K562 (cell line): Measurements from ENCODE around the gene HK2. TPM values are rescaled to one million over a fixed set of nuclear protein-coding genes. Genes with fewer than 3 reads are reported as not detected.
A peak's percentile ranks its signal among the peaks of the same experiment; 100 is the strongest.

ENCODE experiments used
- ATAC-seq: fragments of 200-7000 bp; cut with Tn5 transposase; 3 replicates; pipeline ENCODE4 v1.9.1; 2020; ENCODE audit warnings: moderate library complexity
- BruUV-seq: library from RNA; stranded (reverse); fragments of 400-500 nt; replicated peaks from 2 replicates; lab custom pipeline; 2021; lab: Mats Ljungman, UMichigan
- CTCF ChIA-PET: fragments of 300-600 bp; formaldehyde crosslinking; extraction: SDS; loops from one replicate; lab custom pipeline; 2021; ENCODE audit warnings: low intra/inter-chr PET ratio; lab: Yijun Ruan, JAX
- POLR2A ChIA-PET: fragments of 300-600, 350-650 bp; sonication (Branson Sonifier 250); formaldehyde crosslinking; extraction: SDS; loops from one replicate; lab custom pipeline; 2021; ENCODE audit warnings: antibody characterized with exemption, inconsistent platforms; lab: Yijun Ruan, JAX
- DNase-seq, 4 experiments: peaks; one replicate each; pipeline versions ENCODE4 v3.0.0 to v3.0.0-alpha.2; 2011 to 2018; ENCODE audit warnings: low spot score in 3 of 4, mixed read lengths in 3 of 4; ENCODE audit errors: extremely low read depth in 1 of 4
- FAIRE-seq: peaks from 2 replicates; lab custom pipeline; 2011; peaks lifted over from hg19 to GRCh38; lab: Jason Lieb, UNC
- H2AFZ ChIP-seq: 2 replicates; pipeline ENCODE4 v1.6.0; 2011; ENCODE audit warnings: low read depth, low read length, control low read depth, inconsistent platforms
- H3K27ac ChIP-seq: fragments of 200-600 bp; 3 replicates; pipeline ENCODE4 v1.8.0; 2011; ENCODE audit warnings: low read depth, mild to moderate bottlenecking, control low read depth, inconsistent platforms, low read length, moderate library complexity, mixed read lengths; ENCODE audit errors: extremely low read depth
- H3K27me3 ChIP-seq, 2 experiments: fragments of 300-600 bp in 1 of 2; 2 replicates in 1 of 2; 3 replicates in 1 of 2; pipeline versions ENCODE4 v1.6.0 to v1.8.0; 2011; ENCODE audit warnings: inconsistent platforms in 2 of 2, low read length in 2 of 2, mild to moderate bottlenecking in 1 of 2, mixed read lengths in 1 of 2, moderate library complexity in 1 of 2; ENCODE audit not compliant: control insufficient read depth in 2 of 2, insufficient read depth in 2 of 2
- H3K36me3 ChIP-seq: fragments of 300-600 bp; 3 replicates; pipeline ENCODE4 v1.8.0; 2011; ENCODE audit warnings: mild to moderate bottlenecking, low read length, inconsistent platforms; ENCODE audit not compliant: control insufficient read depth, insufficient read depth
- H3K4me1 ChIP-seq, 2 experiments: fragments of 200-600 bp in 1 of 2; replicated peaks in 1 of 2; 2 replicates in 1 of 2; 3 replicates in 1 of 2; pipeline versions ENCODE4 v1.5.1 to v1.8.0; 2011; ENCODE audit warnings: inconsistent platforms in 2 of 2, low read length in 2 of 2, mild to moderate bottlenecking in 1 of 2, mixed read lengths in 1 of 2, moderate library complexity in 1 of 2; ENCODE audit not compliant: control insufficient read depth in 2 of 2, insufficient read depth in 2 of 2
- H3K4me2 ChIP-seq: 2 replicates; pipeline ENCODE4 v1.6.1; 2011; ENCODE audit warnings: low read length, control low read depth, inconsistent platforms, mixed read lengths; ENCODE audit not compliant: insufficient read depth
- H3K4me3 ChIP-seq: fragments of 200-600 bp; sonication (generic), shearing (Covaris generic); 2 replicates; pipeline ENCODE4 v1.5.1; 2016; ENCODE audit warnings: control low read depth, inconsistent platforms
- H3K79me2 ChIP-seq: fragments of 200-600 bp; 3 replicates; pipeline ENCODE4 v1.8.0; 2011; ENCODE audit warnings: low read length, inconsistent platforms; ENCODE audit not compliant: control insufficient read depth, insufficient read depth
- H3K9ac ChIP-seq, 2 experiments: 2 replicates each; pipeline versions ENCODE4 v1.6.0 to v1.6.1; 2011; ENCODE audit warnings: low read depth in 2 of 2, low read length in 2 of 2, control low read depth in 1 of 2, inconsistent platforms in 1 of 2, mild to moderate bottlenecking in 1 of 2, mixed read lengths in 1 of 2; ENCODE audit not compliant: insufficient read depth in 1 of 2
- H3K9me1 ChIP-seq: one replicate; pipeline ENCODE4 v1.6.0; 2011; ENCODE audit warnings: inconsistent platforms, mild to moderate bottlenecking, low read length, moderate library complexity; ENCODE audit not compliant: control insufficient read depth, insufficient read depth
- H3K9me3 ChIP-seq: replicated peaks from 2 replicates; pipeline ENCODE4 v1.5.1; 2011; ENCODE audit warnings: low read depth, low read length, inconsistent platforms; ENCODE audit not compliant: control insufficient read depth, insufficient read depth
- H4K20me1 ChIP-seq: replicated peaks from 2 replicates; pipeline ENCODE4 v1.6.1; 2011; ENCODE audit warnings: low read length, inconsistent platforms, mixed read lengths; ENCODE audit not compliant: control insufficient read depth, insufficient read depth
- CC2D1A ChIP-seq: fragments of 450-650 bp; IDR thresholded peaks from 2 replicates; pipeline ENCODE4 v1.6.1; 2017; ENCODE audit warnings: mild to moderate bottlenecking
- CEBPB ChIP-seq: fragments of 450-650 bp; IDR thresholded peaks from 2 replicates; pipeline ENCODE4 v1.6.1; 2016; ENCODE audit warnings: missing genetic modification characterization, missing compliant biosample characterization
- CEBPG ChIP-seq, 3 experiments: fragments of 200-800 bp in 1 of 3; sonication (Bioruptor generic) in 1 of 3; sonication (generic) in 1 of 3; formaldehyde crosslinking in 1 of 3; IDR thresholded peaks in 2 of 3; conservative IDR thresholded peaks in 1 of 3; 2 replicates each; pipeline versions ENCODE4 v1.6.1 to v1.8.0; 2016 to 2022; ENCODE audit warnings: missing compliant biosample characterization in 2 of 3, missing genetic modification characterization in 2 of 3, mild to moderate bottlenecking in 1 of 3, missing genetic modification reagents in 1 of 3
- HMGN3 ChIP-seq: IDR thresholded peaks from 2 replicates; pipeline ENCODE4 v1.6.1; 2011; ENCODE audit warnings: borderline replicate concordance, low read depth, mild to moderate bottlenecking, mixed read lengths, low read length; ENCODE audit not compliant: insufficient read length; ENCODE audit errors: extremely low read depth
- WGBS: fragments of 100-300 bp; shearing (Covaris generic); methylation state at CpG from one replicate; pipeline ENCODE4 v1.1.6; 2016; ENCODE audit warnings: low coverage, mixed read lengths; ENCODE audit not compliant: insufficient coverage; ENCODE audit errors: missing lambda C conversion rate; 5-methylcytosine and 5-hydroxymethylcytosine counted together
- in situ Hi-C: fragments of 300-500 bp; cut with MboI; formaldehyde crosslinking; loops from 4 replicates; pipeline ENCODE4 v1.15.0; 2018; ENCODE audit warnings: inconsistent platforms, mixed read lengths
- intact Hi-C: fragments of 100-400 bp; cut with micrococcal nuclease; formaldehyde crosslinking; loops from 2 replicates; pipeline ENCODE4 v1.14.2; 2022
- polyA plus RNA-seq, 8 experiments: library from polyadenylated mRNA; depleted of rRNA in 4 of 8; stranded (reverse) in 5 of 8; unstranded in 3 of 8; fragments of >200 nt; fragmentation: Nextera tagmentation in 2 of 8; fragmentation: Illumina TruSeq in 1 of 8; extraction: Ambion mirVana in 2 of 8; extraction: Trizol in 1 of 8; gene quantifications; 2 replicates each; pipeline versions ENCODE4 v1.2.1 to v1.2.3, GENCODE V29; 2011 to 2014; ENCODE audit warnings: inconsistent platforms in 1 of 8, missing spikeins in 1 of 8
- total RNA-seq, 7 experiments: library from RNA; depleted of rRNA in 6 of 7; stranded (reverse); fragments of >200 nt in 6 of 7; fragmentation: Illumina TruSeq in 2 of 7; extraction: Trizol in 2 of 7; gene quantifications; 2 replicates each; pipeline versions ENCODE4 v1.2.1 to v1.2.3, GENCODE V29; 2011 to 2021; ENCODE audit warnings: low replicate concordance in 1 of 7
- TF ChIP-seq, protein P1 (sequence below): sonication (generic); formaldehyde crosslinking; IDR thresholded peaks from 2 replicates; pipeline ENCODE4 v1.8.1; 2023; ENCODE audit warnings: mild to moderate bottlenecking, missing genetic modification reagents

Gene HK2
- total and polyA plus RNA-seq, 9 of the 15 experiments (the other 6 are each of a cell fraction or from before 2014, with no cell fraction given), result 4.7 to 56.0 (median 19.9) TPM

DNA sequence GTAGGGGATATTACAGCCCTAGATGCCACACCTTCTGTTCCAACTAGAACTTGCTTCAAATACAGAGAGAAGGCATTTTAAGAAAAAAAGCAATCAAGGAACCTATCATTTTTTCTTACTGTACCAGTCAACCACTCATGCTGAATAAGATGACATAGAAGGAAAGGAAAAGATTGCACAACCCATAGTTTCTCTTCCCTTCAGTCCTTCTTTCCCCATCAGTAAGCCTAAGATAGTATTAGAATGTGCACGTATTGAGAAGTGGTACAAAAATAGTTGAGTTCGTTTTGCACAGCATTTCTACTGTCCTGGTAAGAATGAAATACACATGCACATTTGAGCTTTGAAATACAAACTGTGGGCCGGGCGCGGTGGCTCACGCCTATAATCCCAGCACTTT is 27.0 kb upstream of the HK2 start:
- BruUV-seq, result no TSS peak
- H3K79me2 ChIP-seq, result no peaks in the 10 kb centered on the region
- no peaks in the 10 kb centered on the region for H3K36me3 ChIP-seq
- 4% methylated on average over 6 of the region's 6 CpGs for WGBS
- no peak overlapping the region for H3K27ac ChIP-seq
- no peaks in the 10 kb centered on the region for H3K9me1 ChIP-seq
- peaks cover 16 to 36% of the 10 kb centered on the region in 2 experiments for H3K27me3 ChIP-seq
- no peak for DNase-seq
- in situ Hi-C loops, result no loop called here
- no peaks in the 10 kb centered on the region for H3K9me3 ChIP-seq
- no peak for ATAC-seq
- H4K20me1 ChIP-seq, result no peaks in the 10 kb centered on the region
- no peak overlapping the region for H3K4me2 ChIP-seq
- no peaks in the 10 kb centered on the region for H3K4me1 ChIP-seq
- TF ChIP-seq HMGN3, result no peak
- TF ChIP-seq CC2D1A, result no peak
- TF ChIP-seq CEBPG (CRISPR knock-in tag; IDR thresholded peaks at IDR 0.05), result no peak
- 0 out of 4 replicates have a peak, but pooled peaks of 1 of the 2 experiments have one; percentile 22 for TF ChIP-seq CEBPG (tag; conservative IDR thresholded peaks at IDR 0.05 in 1 of 2, IDR thresholded peaks at IDR 0.05 in 1 of 2)
- TF ChIP-seq CEBPB (tag), result peak; percentile 56; the same call in 1 of the 2 replicates
- TF ChIP-seq, protein P1, sequence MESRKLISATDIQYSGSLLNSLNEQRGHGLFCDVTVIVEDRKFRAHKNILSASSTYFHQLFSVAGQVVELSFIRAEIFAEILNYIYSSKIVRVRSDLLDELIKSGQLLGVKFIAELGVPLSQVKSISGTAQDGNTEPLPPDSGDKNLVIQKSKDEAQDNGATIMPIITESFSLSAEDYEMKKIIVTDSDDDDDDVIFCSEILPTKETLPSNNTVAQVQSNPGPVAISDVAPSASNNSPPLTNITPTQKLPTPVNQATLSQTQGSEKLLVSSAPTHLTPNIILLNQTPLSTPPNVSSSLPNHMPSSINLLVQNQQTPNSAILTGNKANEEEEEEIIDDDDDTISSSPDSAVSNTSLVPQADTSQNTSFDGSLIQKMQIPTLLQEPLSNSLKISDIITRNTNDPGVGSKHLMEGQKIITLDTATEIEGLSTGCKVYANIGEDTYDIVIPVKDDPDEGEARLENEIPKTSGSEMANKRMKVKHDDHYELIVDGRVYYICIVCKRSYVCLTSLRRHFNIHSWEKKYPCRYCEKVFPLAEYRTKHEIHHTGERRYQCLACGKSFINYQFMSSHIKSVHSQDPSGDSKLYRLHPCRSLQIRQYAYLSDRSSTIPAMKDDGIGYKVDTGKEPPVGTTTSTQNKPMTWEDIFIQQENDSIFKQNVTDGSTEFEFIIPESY (CRISPR knock-in tag), result no peak
- H3K9ac ChIP-seq, result no peak overlapping the region
- H2AFZ ChIP-seq, result no peak overlapping the region
- POLR2A ChIA-PET, result no interaction called here
- intact Hi-C loops, result no loop called here
- CTCF ChIA-PET, result no interaction called here
- H3K4me3 ChIP-seq, result no peak overlapping the region
- FAIRE-seq, result no peak
